ENCODE measurements around the gene SCN4A. TPM values are rescaled to one million over a fixed set of nuclear protein-coding genes. Genes with fewer than 3 reads are reported as not detected.

Gene SCN4A
- total RNA-seq, 1 experiment from 2014 or later: 1.4 TPM

- no peaks in the 10 kb centered on the region for H3K9me3 ChIP-seq (ENCODE audit: insufficient read depth, low read depth)
- no peak for TF ChIP-seq EZH2 (IDR thresholded peaks at IDR 0.05; ENCODE audit: low read depth)
- TF ChIP-seq, protein P1, sequence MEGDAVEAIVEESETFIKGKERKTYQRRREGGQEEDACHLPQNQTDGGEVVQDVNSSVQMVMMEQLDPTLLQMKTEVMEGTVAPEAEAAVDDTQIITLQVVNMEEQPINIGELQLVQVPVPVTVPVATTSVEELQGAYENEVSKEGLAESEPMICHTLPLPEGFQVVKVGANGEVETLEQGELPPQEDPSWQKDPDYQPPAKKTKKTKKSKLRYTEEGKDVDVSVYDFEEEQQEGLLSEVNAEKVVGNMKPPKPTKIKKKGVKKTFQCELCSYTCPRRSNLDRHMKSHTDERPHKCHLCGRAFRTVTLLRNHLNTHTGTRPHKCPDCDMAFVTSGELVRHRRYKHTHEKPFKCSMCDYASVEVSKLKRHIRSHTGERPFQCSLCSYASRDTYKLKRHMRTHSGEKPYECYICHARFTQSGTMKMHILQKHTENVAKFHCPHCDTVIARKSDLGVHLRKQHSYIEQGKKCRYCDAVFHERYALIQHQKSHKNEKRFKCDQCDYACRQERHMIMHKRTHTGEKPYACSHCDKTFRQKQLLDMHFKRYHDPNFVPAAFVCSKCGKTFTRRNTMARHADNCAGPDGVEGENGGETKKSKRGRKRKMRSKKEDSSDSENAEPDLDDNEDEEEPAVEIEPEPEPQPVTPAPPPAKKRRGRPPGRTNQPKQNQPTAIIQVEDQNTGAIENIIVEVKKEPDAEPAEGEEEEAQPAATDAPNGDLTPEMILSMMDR (conservative IDR thresholded peaks at IDR 0.05): no peak
- H4K20me1 ChIP-seq (ENCODE audit: insufficient read depth): no peaks in the 10 kb centered on the region
- no peaks in the 10 kb centered on the region for H3K4me1 ChIP-seq (replicated peaks; ENCODE audit: insufficient read depth)
- H3K9me2 ChIP-seq (ENCODE audit: insufficient read depth): no peaks in the 10 kb centered on the region
- DNase-seq: no peak
- H2AFZ ChIP-seq: no peak overlapping the region
- H3K4me3 ChIP-seq: no peak overlapping the region
- no TSS peak for BruUV-seq (replicated peaks)
- H3K4me2 ChIP-seq: no peak overlapping the region
- intact Hi-C loops (cut with micrococcal nuclease; ENCODE audit: unreplicated experiment): no loop called here
- H3F3A ChIP-seq (ENCODE audit: insufficient read depth, low read depth): no peaks in the 10 kb centered on the region
- ChIA-PET CTCF (interaction anchor here (0.5 to 0.6 kb wide), 3 partner anchors 77 to 204 kb away, joined by 3 to 4 read pairs (median 4); no protein-coding TSS in a partner anchor), POLR2A (ENCODE audit: unreplicated experiment) (no interaction called here)
- peaks cover 8% of the 10 kb centered on the region; the same call in 1 of the 2 replicates for H3K27me3 ChIP-seq (ENCODE audit: insufficient read depth, low read depth)
- H3K27ac ChIP-seq: no peak overlapping the region
- no peaks in the 10 kb centered on the region for H3K79me2 ChIP-seq (ENCODE audit: low read depth)
- no peaks in the 10 kb centered on the region for H3K36me3 ChIP-seq (ENCODE audit: low read depth)
These were observed 43.6 kb downstream of the SCN4A start for GRCh38 chr17:63928966-63929695.

GRCh38 chr17:63928172-63928666 is 44.5 kb downstream of the SCN4A start:
- Histone ChIP-seq H3K4me3 (no peak overlapping the region), H3K9me2 (ENCODE audit: insufficient read depth) (no peaks in the 10 kb centered on the region), H2AFZ (no peak overlapping the region), H3K9me3 (ENCODE audit: insufficient read depth, low read depth) (no peaks in the 10 kb centered on the region), H3K79me2 (ENCODE audit: low read depth) (no peaks in the 10 kb centered on the region), H3K27ac (no peak overlapping the region), H3K4me1 (replicated peaks; ENCODE audit: insufficient read depth) (no peaks in the 10 kb centered on the region), H3F3A (ENCODE audit: insufficient read depth, low read depth) (no peaks in the 10 kb centered on the region), H3K4me2 (no peak overlapping the region), H3K27me3 (ENCODE audit: insufficient read depth, low read depth) (no peaks in the 10 kb centered on the region), H4K20me1 (ENCODE audit: insufficient read depth) (no peaks in the 10 kb centered on the region), H3K36me3 (ENCODE audit: low read depth) (no peaks in the 10 kb centered on the region)
- POLR2A ChIA-PET (ENCODE audit: unreplicated experiment): no interaction called here
- no peak for TF ChIP-seq EZH2 (IDR thresholded peaks at IDR 0.05; ENCODE audit: low read depth)
- TF ChIP-seq, protein P1 (conservative IDR thresholded peaks at IDR 0.05): no peak
- DNase-seq: no peak
- CTCF ChIA-PET: interaction anchor here (0.6 kb wide), 1 partner anchor 10 kb away, joined by 10 read pairs; the partner anchor contains the start of gene GH1
- intact Hi-C loops (cut with micrococcal nuclease; ENCODE audit: unreplicated experiment): no loop called here
- no TSS peak for BruUV-seq (replicated peaks)

DNA sequence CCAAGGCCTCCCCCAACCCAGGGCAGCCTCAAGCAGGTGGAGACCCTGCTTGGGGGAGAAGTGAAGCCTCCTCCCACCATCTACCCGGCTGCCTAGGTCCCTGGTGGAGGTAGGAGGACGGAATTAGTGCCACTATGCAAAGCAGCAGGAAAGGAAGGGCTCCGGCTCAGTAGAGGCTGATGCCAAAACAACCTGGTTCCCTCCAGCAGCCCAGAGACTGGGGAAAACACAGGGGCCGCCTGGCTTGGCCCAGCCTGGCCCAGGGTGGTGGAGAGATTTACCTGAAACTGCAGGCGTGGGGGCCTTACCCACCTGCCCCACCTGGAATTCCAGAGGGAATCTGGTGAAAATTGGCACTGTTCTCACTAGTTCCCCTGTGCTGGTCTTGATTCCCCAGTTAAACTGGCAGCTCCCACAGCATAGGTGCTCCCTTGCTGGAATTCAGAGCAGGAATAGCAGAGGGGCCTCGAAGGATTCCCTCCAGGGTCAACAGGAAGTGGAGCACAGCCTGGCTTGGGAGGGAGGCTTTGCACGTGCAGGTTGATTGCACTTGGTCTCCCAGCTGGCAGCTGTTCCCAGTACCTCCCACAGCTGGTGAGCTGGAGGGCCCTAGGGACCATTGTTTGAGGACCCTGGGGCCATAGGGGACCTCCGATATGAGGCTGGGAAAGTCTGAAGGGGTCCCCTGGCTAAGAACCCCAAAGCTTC is 45.1 kb downstream of the SCN4A start:
- Histone ChIP-seq H3K27me3 (ENCODE audit: insufficient read depth, low read depth) (no peaks in the 10 kb centered on the region), H3K4me2 (no peak overlapping the region), H3K9me3 (ENCODE audit: insufficient read depth, low read depth) (no peaks in the 10 kb centered on the region), H3F3A (ENCODE audit: insufficient read depth, low read depth) (no peaks in the 10 kb centered on the region), H3K4me3 (no peak overlapping the region), H4K20me1 (ENCODE audit: insufficient read depth) (no peaks in the 10 kb centered on the region), H2AFZ (no peak overlapping the region), H3K4me1 (replicated peaks; ENCODE audit: insufficient read depth) (no peaks in the 10 kb centered on the region), H3K79me2 (ENCODE audit: low read depth) (no peaks in the 10 kb centered on the region), H3K27ac (no peak overlapping the region), H3K9me2 (ENCODE audit: insufficient read depth) (no peaks in the 10 kb centered on the region), H3K36me3 (ENCODE audit: low read depth) (no peaks in the 10 kb centered on the region)
- TF ChIP-seq, protein P1 (conservative IDR thresholded peaks at IDR 0.05): no peak
- no peak for TF ChIP-seq EZH2 (IDR thresholded peaks at IDR 0.05; ENCODE audit: low read depth)
- ChIA-PET POLR2A (ENCODE audit: unreplicated experiment) (no interaction called here), CTCF (interaction anchor here (0.6 kb wide), 1 partner anchor 9 kb away, joined by 10 read pairs; the partner anchor contains the start of gene GH1)
- intact Hi-C loops (cut with micrococcal nuclease; ENCODE audit: unreplicated experiment): no loop called here
- BruUV-seq (replicated peaks): no TSS peak
- no peak for DNase-seq

Data from PC-9 (cell line).